ENCODE data around the gene SLC9A3. TPM values are rescaled to one million over a fixed set of nuclear protein-coding genes. Genes with fewer than 3 reads are reported as not detected.

Gene SLC9A3
- total RNA-seq, 1 experiment from 2014 or later = 9.1 TPM

DNA sequence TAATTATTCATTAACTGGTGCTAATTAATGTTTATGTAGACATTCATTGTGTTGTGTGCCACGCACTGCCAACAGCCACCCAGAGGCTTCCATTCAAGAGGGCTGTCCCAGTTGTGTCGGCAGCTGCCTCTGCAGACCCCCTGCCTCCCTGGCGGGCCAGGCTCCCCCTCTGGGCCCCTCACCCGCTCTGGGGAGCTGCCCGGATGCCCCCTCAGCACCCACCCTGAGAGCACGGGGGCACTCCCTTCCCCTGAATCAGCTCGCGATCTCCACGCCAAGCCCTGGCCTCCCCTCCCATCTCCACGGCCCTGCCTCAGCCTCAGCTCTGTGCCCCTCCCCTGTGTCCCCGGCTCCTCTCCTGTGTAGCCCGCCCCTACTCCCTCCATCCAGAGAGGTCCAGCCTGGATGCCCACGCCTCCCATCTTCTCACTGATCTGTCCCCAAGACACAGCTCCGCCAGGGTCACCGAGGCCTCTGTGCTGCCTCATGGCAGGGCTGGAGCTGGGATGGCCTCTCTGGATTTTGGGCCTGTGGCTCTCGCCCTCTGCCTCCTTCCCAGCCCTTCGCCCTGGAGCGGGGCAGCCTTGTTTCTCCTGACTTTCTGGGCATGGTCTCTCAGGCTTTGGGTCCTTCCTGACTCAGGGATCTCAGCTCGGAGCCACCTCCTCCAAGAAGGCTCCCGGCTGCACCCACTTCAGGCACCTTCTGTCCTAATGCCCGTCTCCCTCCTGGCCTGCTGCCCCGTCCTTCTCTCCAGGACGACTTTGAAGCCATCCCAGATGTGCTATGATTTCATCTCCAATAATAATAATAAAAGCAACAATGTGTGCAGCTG, 16.0 kb upstream of the SLC9A3 start:
- DNase-seq (ENCODE audit: extremely low read depth, low read depth) = no peak

DNA sequence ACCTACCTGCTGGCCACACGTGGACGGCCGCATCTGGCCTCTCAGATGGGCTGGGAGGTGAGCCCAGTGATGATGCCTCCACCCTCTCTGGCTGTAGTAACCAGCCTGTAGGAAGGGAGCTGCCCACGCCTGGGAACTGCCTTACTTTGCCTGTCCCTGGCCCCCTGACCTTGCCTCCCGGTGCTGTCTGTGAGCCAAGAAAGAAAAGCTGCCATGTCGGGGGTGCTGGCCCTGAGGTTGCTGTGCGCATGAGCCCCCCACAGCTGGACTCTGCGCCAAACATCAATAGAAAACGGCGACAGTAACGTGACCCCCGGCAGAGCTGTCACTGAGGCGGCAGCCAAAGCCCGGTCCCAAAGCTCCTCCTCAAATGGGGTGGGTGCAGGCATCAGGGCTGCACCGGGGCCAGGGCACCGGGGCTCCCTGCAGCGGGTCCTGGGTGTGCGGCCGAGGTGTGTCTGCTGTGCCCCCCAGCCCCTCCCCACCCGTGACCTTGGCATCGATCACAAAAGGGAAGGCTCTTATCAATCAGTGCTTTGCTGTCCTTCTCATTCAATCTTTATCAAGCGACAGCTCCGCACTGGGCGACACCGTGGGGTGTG, 15.3 kb upstream of the SLC9A3 start:
- DNase-seq (ENCODE audit: extremely low read depth, low read depth) = no peak

DNA sequence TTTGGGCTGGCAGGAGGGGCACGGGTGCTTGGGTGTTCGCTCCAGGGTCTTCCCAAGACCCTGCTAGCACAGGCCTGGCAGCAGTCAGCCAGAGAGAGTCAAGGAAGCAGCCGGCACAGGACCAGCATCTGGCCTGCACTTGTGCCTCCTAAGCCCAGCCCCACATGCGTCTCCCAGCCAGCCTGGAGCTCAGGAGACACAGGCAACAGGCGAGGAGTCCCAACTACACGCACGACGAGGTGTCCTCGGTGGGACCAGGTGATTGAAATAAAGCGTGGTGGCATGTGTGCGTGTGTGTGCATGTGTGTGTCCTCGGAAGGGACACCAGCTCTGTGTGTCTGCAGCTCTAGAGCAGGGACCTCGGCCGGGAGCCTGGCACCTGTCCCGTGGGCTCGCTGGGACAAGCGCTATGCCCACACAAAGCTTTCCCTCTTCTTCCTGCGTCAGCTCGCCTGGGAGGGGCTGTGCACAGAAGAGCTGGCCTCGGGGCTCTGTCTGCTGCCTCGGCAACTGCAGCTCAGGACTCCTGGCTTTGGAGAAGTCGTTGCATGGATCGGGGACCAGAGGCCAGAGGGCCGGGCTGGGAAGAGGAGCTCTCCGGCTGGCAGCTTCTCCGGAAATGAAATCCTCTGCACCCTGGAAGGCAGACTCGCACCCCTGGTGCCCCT, 14.7 kb upstream of the SLC9A3 start:
- no peak for DNase-seq (ENCODE audit: extremely low read depth, low read depth)

DNA sequence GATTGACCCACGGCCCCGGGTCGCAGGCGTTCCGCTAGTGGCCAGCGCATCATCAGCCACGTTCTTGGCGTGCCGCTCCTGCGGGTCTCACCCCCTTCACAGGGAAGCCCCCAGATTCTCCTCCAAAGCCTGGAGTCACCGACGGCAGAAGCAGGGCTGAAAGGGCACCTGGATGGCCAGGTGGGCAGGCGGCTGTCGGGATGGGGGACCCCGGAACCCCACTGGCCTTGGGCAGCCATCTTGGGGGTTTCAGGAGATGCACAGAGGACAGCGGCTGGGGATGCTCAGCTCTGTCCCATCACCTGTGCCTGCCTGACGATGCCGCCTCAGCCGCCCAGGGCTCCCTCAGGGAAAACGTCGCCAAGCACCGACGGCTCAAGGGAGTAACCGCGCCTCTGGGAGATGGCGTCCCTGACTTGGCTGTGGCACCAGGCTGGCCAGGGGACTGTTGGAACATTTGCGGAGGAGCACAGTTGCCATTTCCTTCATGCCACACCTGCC, 14.1 kb upstream of the SLC9A3 start:
- DNase-seq (ENCODE audit: extremely low read depth, low read depth) = no peak

DNA sequence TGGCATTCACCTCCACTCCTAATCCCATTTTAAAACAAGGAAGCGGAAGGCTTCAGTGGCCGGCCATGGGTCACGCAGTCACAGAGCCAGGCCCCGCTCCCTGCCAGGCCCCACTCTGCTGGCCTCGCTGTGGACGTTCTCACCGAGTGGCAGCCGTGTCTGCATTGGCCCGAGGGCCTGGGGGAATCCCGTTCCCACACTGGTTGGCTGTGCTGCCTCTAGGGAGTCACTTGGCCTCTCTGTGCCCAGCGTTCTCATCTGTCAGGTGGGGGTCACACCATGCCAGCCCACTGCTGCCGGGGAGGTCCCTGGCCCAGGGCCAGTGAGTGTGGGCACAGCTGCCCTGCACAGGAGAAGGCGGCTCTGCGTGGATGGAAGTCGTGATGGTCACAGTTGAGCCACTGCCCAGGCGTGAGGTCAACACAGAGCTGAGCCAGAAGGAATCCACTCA, 13.4 kb upstream of the SLC9A3 start:
- no peak for DNase-seq (ENCODE audit: extremely low read depth, low read depth)

GRCh38 chr5:537098-537497, 12.8 kb upstream of the SLC9A3 start:
- no peak for DNase-seq (ENCODE audit: extremely low read depth, low read depth)

DNA sequence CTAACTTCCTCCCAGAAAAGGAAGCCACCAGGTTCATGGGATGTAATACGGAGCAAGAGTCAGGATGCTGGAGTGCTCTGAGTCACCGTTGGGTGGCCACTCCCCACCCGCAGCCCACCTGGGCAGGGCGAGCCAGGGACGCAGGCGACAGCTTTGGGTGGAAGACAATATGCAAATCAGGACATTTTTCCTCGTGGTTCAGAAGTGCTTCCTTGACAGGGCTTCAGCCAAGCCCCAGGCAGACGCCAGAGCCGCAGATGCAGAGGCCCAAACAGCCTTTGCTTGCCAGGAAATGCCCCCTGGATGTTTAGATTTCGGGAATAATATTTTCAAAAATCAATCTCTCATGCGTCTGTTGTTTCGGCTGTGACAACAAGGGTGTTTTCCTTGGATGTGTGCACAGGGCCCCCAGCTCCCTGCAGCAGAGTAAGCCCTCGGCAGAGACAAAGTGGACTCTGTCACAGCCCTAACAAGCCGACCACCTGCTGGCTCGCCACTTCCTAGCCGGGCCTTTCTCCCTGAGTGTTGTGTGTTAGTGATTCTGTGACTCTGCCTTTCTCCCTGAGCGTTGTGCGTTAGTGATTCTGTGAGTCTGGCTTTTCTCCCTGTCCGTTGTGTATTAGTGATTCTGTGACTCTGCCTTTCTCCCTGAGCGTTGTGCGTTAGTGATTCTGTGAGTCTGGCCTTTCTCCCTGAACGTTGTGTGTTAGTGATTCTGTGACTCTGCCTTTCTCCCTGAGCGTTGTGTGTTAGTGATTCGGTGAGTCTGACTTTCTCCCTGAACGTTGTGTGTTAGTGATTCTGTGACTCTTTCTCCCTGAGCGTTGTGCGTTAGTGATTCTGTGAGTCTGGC, 11.8 kb upstream of the SLC9A3 start:
- no peak for DNase-seq (ENCODE audit: extremely low read depth, low read depth)

DNA sequence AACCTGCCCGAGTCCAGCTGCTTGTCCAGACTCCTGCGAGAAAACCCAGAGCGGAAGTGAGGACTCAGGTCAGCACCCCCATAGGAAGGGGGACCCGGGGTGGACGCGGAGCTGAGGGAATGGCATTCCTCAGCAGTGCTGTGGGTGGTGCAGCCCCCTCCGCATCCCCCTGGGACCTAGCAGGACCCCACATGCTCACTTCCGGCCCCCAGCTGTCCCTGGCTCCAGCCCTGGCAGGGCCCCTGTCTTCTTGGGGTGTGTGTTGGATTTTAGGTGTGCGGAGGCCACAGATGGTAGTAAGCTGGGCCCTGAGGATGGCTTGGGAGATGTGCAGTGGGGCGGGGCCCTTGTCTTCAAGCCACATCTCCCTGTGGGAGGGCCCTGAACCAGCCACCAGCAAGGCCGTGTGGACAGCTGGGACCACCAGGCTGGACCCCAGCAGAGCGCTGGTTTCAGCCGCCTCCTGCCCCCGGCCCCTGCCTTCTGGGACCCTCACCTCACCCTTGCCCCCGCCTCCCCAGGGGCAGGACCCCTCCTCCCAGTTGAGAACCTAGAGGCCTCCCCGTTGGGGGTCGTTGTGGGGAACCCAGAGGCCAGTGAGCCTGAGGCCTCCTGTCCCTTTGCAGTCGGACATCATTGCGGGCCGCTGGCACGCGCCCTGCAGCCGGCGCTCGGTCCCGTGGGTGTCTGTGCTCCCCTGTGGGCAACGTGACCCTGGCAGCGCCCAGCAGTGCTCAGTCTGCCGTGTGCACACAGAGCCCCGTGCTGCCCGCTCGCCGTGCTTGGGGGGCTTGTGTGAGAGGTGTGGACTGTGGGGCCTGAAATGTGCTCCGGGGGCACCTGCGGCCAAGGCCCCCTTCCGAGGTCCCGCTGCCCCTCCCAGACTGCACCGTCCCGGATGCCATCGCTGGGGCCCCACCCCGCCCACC, 10.8 kb upstream of the SLC9A3 start:
- DNase-seq (ENCODE audit: extremely low read depth, low read depth) = no peak

DNA sequence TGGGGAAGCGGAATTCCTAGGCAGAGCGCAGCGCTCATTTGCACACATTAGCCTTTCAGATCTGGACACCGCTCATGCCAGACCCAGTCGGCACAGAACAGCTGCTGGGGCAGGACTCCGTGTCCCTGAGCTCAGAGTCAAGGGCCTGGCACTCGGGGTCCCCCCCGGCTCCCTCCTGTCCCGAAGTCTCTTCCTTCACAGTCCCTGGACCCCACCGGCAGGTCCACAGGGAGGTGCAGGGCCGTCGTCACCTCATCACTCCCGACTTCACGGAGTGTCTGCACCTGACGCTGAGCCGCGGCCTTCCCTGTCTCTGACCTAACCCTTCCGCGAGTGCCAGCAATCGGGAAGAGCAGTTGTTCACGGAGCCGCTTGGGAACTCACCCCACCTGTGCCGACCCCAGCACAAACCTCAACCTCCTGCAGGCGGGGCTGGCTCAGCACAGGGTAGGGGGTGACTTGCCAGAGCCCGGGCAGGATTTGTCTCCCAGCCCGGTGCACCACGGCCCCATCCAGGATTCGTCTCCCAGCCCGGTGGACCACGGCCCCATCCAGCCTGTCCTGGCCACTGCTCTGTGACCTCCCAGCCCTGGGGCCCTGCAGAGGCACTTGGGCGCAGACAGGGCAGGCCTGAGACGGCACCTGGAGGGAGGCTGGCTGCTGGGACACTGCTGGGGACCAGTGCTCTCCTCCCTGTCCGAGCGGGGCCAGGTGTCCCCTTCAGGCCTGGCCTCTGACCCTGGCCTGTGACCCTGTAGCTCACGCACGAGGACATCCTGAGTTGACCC, 9.9 kb upstream of the SLC9A3 start:
- no peak for DNase-seq (ENCODE audit: extremely low read depth, low read depth)

GRCh38 chr5:533243-533954, 9.2 kb upstream of the SLC9A3 start:
- no peak for DNase-seq (ENCODE audit: extremely low read depth, low read depth)

GRCh38 chr5:532521-533242, 8.4 kb upstream of the SLC9A3 start:
- DNase-seq (ENCODE audit: extremely low read depth, low read depth) = no peak

GRCh38 chr5:531749-532315, 7.6 kb upstream of the SLC9A3 start:
- DNase-seq (ENCODE audit: extremely low read depth, low read depth) = no peak

GRCh38 chr5:531101-531748, 7.0 kb upstream of the SLC9A3 start:
- DNase-seq (ENCODE audit: extremely low read depth, low read depth) = no peak

- DNase-seq (ENCODE audit: extremely low read depth, low read depth) = no peak
These were observed 6.0 kb upstream of the SLC9A3 start for GRCh38 chr5:530001-530955.
